WTC11 (cell line): ENCODE data around the gene ATXN7L3. TPM values are rescaled to one million over a fixed set of nuclear protein-coding genes. Genes with fewer than 3 reads are reported as not detected.
A peak's percentile ranks its signal among the peaks of the same experiment; 100 is the strongest.

ENCODE experiments used
- ATAC-seq: fragments of 200-7000 bp; cut with Tn5 transposase; 2 replicates; pipeline ENCODE4 v1.10.0; 2021; ENCODE audit warnings: mild to moderate bottlenecking, moderate library complexity
- CTCF ChIA-PET: fragments of 300-600 bp; sonication (Branson Sonifier 250); formaldehyde crosslinking; loops from one replicate; lab custom pipeline; 2021; ENCODE audit warnings: antibody characterized with exemption; lab: Charles Lee
- POLR2A ChIA-PET: fragments of 350-600 bp; sonication (Branson Sonifier 250); formaldehyde crosslinking; loops from one replicate; lab custom pipeline; 2021; ENCODE audit warnings: antibody characterized with exemption; lab: Charles Lee
- DNase-seq: peaks from one replicate; pipeline ENCODE4 v3.0.0; 2021; ENCODE audit warnings: low spot score
- H3K27ac Mint-ChIP-seq: 2 replicates; pipeline ENCODE4 v1.8.0; 2021; ENCODE audit warnings: mixed read lengths
- H3K27me3 Mint-ChIP-seq: 2 replicates; pipeline ENCODE4 v1.8.0; 2021; ENCODE audit warnings: low read depth, mild to moderate bottlenecking, moderate library complexity, mixed read lengths
- H3K36me3 Mint-ChIP-seq: 2 replicates; pipeline ENCODE4 v1.8.0; 2021; ENCODE audit warnings: mixed read lengths
- H3K4me1 Mint-ChIP-seq: 2 replicates; pipeline ENCODE4 v1.8.0; 2022; ENCODE audit warnings: mixed read lengths
- H3K4me3 Mint-ChIP-seq: 2 replicates; pipeline ENCODE4 v1.8.0; 2021; ENCODE audit warnings: mild to moderate bottlenecking, moderate library complexity, mixed read lengths
- H3K9me3 Mint-ChIP-seq: 2 replicates; pipeline ENCODE4 v1.8.0; 2021; ENCODE audit warnings: mixed read lengths
- CREM ChIP-seq: sonication (generic); formaldehyde crosslinking; IDR thresholded peaks from 2 replicates; pipeline ENCODE4 v1.8.1; 2022; ENCODE audit warnings: mild to moderate bottlenecking, missing genetic modification reagents, moderate library complexity
- ELF4 ChIP-seq: sonication (generic); formaldehyde crosslinking; IDR thresholded peaks from 2 replicates; pipeline ENCODE4 v1.8.1; 2022; ENCODE audit warnings: low read depth, mild to moderate bottlenecking, moderate library complexity, missing genetic modification reagents
- ESRRA ChIP-seq: sonication (generic); formaldehyde crosslinking; IDR thresholded peaks from 2 replicates; pipeline ENCODE4 v1.8.1; 2022; ENCODE audit warnings: mild to moderate bottlenecking, missing genetic modification reagents, borderline replicate concordance
- GTF2I ChIP-seq: fragments of 250-450 bp; sonication (Bioruptor Pico); conservative IDR thresholded peaks from 2 replicates; pipeline ENCODE4 v1.4.0; 2021; ENCODE audit warnings: mild to moderate bottlenecking
- KAT7 ChIP-seq: sonication (generic); formaldehyde crosslinking; IDR thresholded peaks from 2 replicates; pipeline ENCODE4 v1.8.1; 2023; ENCODE audit warnings: missing genetic modification reagents, mild to moderate bottlenecking, borderline replicate concordance
- NFATC4 ChIP-seq: fragments of 250-450 bp; sonication (Bioruptor Pico); IDR thresholded peaks from 2 replicates; pipeline ENCODE4 v1.9.0; 2021; ENCODE audit warnings: mild to moderate bottlenecking
- NFYB ChIP-seq: sonication (generic); formaldehyde crosslinking; conservative IDR thresholded peaks from 2 replicates; pipeline ENCODE4 v1.8.0; 2022; ENCODE audit warnings: low read depth, missing genetic modification reagents
- RELA ChIP-seq: sonication (generic); formaldehyde crosslinking; IDR thresholded peaks from 2 replicates; pipeline ENCODE4 v1.8.1; 2022; ENCODE audit warnings: missing genetic modification reagents, mild to moderate bottlenecking, borderline replicate concordance
- SMAD3 ChIP-seq: sonication (generic); formaldehyde crosslinking; IDR thresholded peaks from 2 replicates; pipeline ENCODE4 v1.8.0; 2022; ENCODE audit warnings: missing genetic modification reagents, mild to moderate bottlenecking, borderline replicate concordance
- SP1 ChIP-seq: sonication (generic); formaldehyde crosslinking; conservative IDR thresholded peaks from 2 replicates; pipeline ENCODE4 v1.8.1; 2022; ENCODE audit warnings: missing genetic modification reagents
- TEAD1 ChIP-seq: sonication (generic); formaldehyde crosslinking; IDR thresholded peaks from 2 replicates; pipeline ENCODE4 v1.8.0; 2022; ENCODE audit warnings: mild to moderate bottlenecking, missing genetic modification reagents
- ZNF423 ChIP-seq: fragments of 250-450 bp; sonication (Bioruptor Pico); IDR thresholded peaks from 2 replicates; pipeline ENCODE4 v2.1.2; 2022; ENCODE audit warnings: mild to moderate bottlenecking, moderate library complexity
- total RNA-seq: library from RNA; stranded (reverse); gene quantifications from 3 replicates; pipeline ENCODE4 v1.2.3, GENCODE V29; 2021
- TF ChIP-seq, protein P1 (sequence below): fragments of 250-450 bp; sonication (Bioruptor Pico); conservative IDR thresholded peaks from 2 replicates; pipeline ENCODE4 v1.9.0; 2021; ENCODE audit warnings: mild to moderate bottlenecking
- TF ChIP-seq, protein P2 (sequence below): fragments of 250-450 bp; sonication (Bioruptor Pico); IDR thresholded peaks from 2 replicates; pipeline ENCODE4 v1.9.0; 2021; ENCODE audit warnings: moderate library complexity, mild to moderate bottlenecking, inconsistent platforms, borderline replicate concordance
- TF ChIP-seq, protein P3 (sequence below): sonication (generic); formaldehyde crosslinking; IDR thresholded peaks from 2 replicates; pipeline ENCODE4 v1.8.0; 2022; ENCODE audit warnings: mild to moderate bottlenecking, missing genetic modification reagents
- TF ChIP-seq, protein P4 (sequence below): sonication (generic); formaldehyde crosslinking; conservative IDR thresholded peaks from 2 replicates; pipeline ENCODE4 v1.8.1; 2023; ENCODE audit warnings: mild to moderate bottlenecking, low read depth, missing genetic modification reagents, moderate library complexity
- TF ChIP-seq, protein P5 (sequence below): sonication (generic); formaldehyde crosslinking; IDR thresholded peaks from 2 replicates; pipeline ENCODE4 v1.8.1; 2022; ENCODE audit warnings: mild to moderate bottlenecking, moderate library complexity, missing genetic modification reagents
- TF ChIP-seq, protein P6 (sequence below): sonication (generic); formaldehyde crosslinking; IDR thresholded peaks from 2 replicates; pipeline ENCODE4 v1.8.0; 2022; ENCODE audit warnings: missing genetic modification reagents
- TF ChIP-seq, protein P7 (sequence below): sonication (generic); formaldehyde crosslinking; IDR thresholded peaks from 2 replicates; pipeline ENCODE4 v1.8.1; 2023; ENCODE audit warnings: mild to moderate bottlenecking, missing genetic modification reagents
- TF ChIP-seq, protein P8 (sequence below): sonication (generic); formaldehyde crosslinking; IDR thresholded peaks from 2 replicates; pipeline ENCODE4 v1.8.0; 2022; ENCODE audit warnings: mild to moderate bottlenecking, missing genetic modification reagents

ATXN7L3 gene
- total RNA-seq, 1 experiment from 2014 or later = 114 TPM

DNA sequence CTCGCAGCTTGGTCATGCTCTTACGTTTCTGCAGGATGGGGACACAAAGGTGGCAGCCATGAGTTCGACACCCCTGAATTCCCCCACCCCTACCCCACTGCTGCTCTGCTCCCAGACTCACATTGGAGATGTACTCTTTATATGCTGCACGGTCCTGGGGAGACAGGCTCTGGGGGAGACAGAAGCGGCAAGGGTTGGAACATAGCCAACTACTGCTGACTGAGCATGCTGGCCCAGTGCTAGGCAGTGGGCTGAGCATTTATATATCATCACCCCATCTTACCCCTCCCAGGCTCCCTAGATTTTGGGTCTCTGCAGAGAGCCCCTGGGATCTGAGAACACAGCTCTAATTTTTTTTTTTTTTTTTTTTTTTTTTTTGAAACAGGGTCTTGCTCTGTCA, 8.1 kb upstream of the ATXN7L3 start:
- Mint-ChIP-seq H3K4me3 (no peak overlapping the region), H3K36me3 (peaks cover 29% of the 10 kb centered on the region), H3K4me1 (peaks cover 26% of the 10 kb centered on the region), H3K27ac (no peak overlapping the region; the same call in 1 of the 2 replicates), H3K27me3 (no peaks in the 10 kb centered on the region), H3K9me3 (no peaks in the 10 kb centered on the region)
- TF ChIP-seq, protein P1, sequence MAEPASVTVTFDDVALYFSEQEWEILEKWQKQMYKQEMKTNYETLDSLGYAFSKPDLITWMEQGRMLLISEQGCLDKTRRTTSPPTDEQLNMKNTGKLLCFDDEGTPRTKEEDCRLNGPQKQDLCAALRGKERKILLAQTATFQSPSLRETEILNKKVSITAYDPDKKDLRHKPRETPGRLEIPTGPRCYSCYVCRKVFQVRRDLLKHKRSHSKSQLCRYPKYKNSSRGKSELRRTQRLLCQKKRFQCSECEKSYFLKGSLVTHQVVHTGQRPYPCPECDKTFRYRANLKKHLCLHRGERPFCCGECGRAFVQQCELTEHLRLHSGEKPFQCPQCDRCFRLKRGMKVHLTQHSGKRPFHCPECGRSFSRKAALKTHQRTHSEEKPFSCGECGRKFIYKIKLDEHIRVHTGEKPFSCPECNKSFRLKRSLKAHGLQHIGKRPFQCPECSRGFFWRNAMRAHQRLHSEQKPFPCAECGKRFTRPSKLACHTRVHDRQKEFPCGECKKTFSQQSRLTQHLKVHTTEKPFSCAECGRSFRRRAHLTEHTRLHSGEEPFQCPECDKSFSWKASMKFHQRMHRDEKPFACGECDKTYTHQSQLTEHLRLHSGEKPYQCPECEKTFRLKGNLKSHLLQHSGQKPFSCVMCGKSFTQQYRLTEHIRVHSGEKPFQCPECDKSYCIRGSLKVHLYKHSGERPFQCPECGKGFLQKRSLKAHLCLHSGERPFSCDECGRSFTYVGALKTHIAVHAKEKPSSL (CRISPR knock-in tag) = no peak
- TF ChIP-seq, protein P2, sequence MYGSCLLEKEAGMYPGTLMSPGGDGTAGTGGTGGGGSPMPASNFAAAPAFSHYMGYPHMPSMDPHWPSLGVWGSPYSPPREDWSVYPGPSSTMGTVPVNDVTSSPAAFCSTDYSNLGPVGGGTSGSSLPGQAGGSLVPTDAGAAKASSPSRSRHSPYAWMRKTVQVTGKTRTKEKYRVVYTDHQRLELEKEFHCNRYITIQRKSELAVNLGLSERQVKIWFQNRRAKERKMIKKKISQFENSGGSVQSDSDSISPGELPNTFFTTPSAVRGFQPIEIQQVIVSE = no peak
- TF ChIP-seq SP1 (CRISPR knock-in tag) (no peak), ZNF423 (CRISPR knock-in tag) (no peak), GTF2I (CRISPR knock-in tag) (no peak), SMAD3 (CRISPR knock-in tag) (no peak), ESRRA (CRISPR knock-in tag) (no peak), NFATC4 (CRISPR knock-in tag) (no peak), RELA (CRISPR knock-in tag) (no peak), NFYB (no peak), TEAD1 (CRISPR knock-in tag) (no peak)
- TF ChIP-seq, protein P3, sequence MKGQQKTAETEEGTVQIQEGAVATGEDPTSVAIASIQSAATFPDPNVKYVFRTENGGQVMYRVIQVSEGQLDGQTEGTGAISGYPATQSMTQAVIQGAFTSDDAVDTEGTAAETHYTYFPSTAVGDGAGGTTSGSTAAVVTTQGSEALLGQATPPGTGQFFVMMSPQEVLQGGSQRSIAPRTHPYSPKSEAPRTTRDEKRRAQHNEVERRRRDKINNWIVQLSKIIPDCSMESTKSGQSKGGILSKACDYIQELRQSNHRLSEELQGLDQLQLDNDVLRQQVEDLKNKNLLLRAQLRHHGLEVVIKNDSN (CRISPR knock-in tag) = no peak
- TF ChIP-seq, protein P4, sequence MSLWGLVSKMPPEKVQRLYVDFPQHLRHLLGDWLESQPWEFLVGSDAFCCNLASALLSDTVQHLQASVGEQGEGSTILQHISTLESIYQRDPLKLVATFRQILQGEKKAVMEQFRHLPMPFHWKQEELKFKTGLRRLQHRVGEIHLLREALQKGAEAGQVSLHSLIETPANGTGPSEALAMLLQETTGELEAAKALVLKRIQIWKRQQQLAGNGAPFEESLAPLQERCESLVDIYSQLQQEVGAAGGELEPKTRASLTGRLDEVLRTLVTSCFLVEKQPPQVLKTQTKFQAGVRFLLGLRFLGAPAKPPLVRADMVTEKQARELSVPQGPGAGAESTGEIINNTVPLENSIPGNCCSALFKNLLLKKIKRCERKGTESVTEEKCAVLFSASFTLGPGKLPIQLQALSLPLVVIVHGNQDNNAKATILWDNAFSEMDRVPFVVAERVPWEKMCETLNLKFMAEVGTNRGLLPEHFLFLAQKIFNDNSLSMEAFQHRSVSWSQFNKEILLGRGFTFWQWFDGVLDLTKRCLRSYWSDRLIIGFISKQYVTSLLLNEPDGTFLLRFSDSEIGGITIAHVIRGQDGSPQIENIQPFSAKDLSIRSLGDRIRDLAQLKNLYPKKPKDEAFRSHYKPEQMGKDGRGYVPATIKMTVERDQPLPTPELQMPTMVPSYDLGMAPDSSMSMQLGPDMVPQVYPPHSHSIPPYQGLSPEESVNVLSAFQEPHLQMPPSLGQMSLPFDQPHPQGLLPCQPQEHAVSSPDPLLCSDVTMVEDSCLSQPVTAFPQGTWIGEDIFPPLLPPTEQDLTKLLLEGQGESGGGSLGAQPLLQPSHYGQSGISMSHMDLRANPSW (CRISPR knock-in tag) = no peak
- TF ChIP-seq, protein P5, sequence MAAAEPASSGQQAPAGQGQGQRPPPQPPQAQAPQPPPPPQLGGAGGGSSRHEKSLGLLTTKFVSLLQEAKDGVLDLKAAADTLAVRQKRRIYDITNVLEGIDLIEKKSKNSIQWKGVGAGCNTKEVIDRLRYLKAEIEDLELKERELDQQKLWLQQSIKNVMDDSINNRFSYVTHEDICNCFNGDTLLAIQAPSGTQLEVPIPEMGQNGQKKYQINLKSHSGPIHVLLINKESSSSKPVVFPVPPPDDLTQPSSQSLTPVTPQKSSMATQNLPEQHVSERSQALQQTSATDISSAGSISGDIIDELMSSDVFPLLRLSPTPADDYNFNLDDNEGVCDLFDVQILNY (CRISPR knock-in tag) = no peak
- ChIA-PET CTCF (interaction anchor here (0.7 to 2.6 kb wide), 6 partner anchors 10 to 147 kb away, joined by 3 to 20 read pairs (median 6); partner anchors contain the start of gene GRN), POLR2A (no interaction called here)
- ATAC-seq (no peak), DNase-seq (no peak)

DNA sequence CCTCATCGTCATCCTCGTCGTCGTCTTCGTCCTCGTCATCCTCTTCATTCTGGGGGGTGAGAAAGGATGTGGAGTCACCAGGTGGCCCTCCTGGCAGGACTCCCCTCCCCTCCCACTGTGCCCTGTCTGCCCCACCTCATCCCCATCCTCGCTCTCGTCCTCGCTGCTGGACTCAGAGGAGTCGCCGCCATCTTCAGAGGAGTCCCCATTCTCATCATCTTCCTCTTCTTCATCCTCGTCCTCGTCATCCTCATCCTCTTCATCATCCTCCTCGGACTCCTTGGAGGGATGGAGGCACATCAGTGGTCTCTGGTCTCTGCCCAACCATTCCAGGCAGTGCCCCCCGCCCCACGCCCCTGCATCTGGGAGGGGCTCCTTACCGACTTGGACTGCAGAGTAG, 7.6 kb upstream of the ATXN7L3 start:
- DNase-seq = no peak
- H3K36me3 Mint-ChIP-seq = peaks cover 29% of the 10 kb centered on the region
- H3K4me3 Mint-ChIP-seq = no peak overlapping the region
- CTCF ChIA-PET = interaction anchor here (0.7 to 2.6 kb wide), 7 partner anchors 11 to 263 kb away, joined by 3 to 20 read pairs (median 5); partner anchors contain the start of gene GRN
- no peaks in the 10 kb centered on the region for H3K27me3 Mint-ChIP-seq
- TF ChIP-seq GTF2I (CRISPR knock-in tag) (no peak), CREM (CRISPR knock-in tag) (no peak), ELF4 (no peak), KAT7 (no peak)
- TF ChIP-seq, protein P6, sequence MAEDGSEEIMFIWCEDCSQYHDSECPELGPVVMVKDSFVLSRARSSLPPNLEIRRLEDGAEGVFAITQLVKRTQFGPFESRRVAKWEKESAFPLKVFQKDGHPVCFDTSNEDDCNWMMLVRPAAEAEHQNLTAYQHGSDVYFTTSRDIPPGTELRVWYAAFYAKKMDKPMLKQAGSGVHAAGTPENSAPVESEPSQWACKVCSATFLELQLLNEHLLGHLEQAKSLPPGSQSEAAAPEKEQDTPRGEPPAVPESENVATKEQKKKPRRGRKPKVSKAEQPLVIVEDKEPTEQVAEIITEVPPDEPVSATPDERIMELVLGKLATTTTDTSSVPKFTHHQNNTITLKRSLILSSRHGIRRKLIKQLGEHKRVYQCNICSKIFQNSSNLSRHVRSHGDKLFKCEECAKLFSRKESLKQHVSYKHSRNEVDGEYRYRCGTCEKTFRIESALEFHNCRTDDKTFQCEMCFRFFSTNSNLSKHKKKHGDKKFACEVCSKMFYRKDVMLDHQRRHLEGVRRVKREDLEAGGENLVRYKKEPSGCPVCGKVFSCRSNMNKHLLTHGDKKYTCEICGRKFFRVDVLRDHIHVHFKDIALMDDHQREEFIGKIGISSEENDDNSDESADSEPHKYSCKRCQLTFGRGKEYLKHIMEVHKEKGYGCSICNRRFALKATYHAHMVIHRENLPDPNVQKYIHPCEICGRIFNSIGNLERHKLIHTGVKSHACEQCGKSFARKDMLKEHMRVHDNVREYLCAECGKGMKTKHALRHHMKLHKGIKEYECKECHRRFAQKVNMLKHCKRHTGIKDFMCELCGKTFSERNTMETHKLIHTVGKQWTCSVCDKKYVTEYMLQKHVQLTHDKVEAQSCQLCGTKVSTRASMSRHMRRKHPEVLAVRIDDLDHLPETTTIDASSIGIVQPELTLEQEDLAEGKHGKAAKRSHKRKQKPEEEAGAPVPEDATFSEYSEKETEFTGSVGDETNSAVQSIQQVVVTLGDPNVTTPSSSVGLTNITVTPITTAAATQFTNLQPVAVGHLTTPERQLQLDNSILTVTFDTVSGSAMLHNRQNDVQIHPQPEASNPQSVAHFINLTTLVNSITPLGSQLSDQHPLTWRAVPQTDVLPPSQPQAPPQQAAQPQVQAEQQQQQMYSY (CRISPR knock-in tag) = no peak
- TF ChIP-seq, protein P7, sequence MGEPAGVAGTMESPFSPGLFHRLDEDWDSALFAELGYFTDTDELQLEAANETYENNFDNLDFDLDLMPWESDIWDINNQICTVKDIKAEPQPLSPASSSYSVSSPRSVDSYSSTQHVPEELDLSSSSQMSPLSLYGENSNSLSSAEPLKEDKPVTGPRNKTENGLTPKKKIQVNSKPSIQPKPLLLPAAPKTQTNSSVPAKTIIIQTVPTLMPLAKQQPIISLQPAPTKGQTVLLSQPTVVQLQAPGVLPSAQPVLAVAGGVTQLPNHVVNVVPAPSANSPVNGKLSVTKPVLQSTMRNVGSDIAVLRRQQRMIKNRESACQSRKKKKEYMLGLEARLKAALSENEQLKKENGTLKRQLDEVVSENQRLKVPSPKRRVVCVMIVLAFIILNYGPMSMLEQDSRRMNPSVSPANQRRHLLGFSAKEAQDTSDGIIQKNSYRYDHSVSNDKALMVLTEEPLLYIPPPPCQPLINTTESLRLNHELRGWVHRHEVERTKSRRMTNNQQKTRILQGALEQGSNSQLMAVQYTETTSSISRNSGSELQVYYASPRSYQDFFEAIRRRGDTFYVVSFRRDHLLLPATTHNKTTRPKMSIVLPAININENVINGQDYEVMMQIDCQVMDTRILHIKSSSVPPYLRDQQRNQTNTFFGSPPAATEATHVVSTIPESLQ (CRISPR knock-in tag) = no peak
- TF ChIP-seq, protein P8, sequence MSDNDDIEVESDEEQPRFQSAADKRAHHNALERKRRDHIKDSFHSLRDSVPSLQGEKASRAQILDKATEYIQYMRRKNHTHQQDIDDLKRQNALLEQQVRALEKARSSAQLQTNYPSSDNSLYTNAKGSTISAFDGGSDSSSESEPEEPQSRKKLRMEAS = no peak
- TF ChIP-seq, all 79 proteins: peak for 0
- Mint-ChIP-seq H3K27ac (peak overlapping the region; percentile 26; the same call in 1 of the 2 replicates), H3K9me3 (no peaks in the 10 kb centered on the region), H3K4me1 (peaks cover 26% of the 10 kb centered on the region)
- POLR2A ChIA-PET = interaction anchor here (0.6 to 0.9 kb wide), 3 partner anchors 48 to 1036 kb away, joined by 3 to 5 read pairs (median 4); partner anchors contain the start of gene NBR1
- ATAC-seq = no peak
